Kidney (tissue), 14 donors: Measurements from ENCODE around the gene PLA2G2C. TPM values are rescaled to one million over a fixed set of nuclear protein-coding genes. Genes with fewer than 3 reads are reported as not detected.
A peak's percentile ranks its signal among the peaks of the same experiment; 100 is the strongest.

ENCODE experiments used
- DNase-seq, 5 donors: peaks; one replicate each; pipeline ENCODE4 v3.0.0-alpha.2; 2013 to 2020
- FAIRE-seq: peaks from 2 replicates; lab custom pipeline; 2012; peaks lifted over from hg19 to GRCh38; lab: Jason Lieb, UNC
- H3K27ac ChIP-seq, 2 donors: one replicate each; pipeline ENCODE4 v1.7.0; 2013; ENCODE audit warnings: low read depth in 2 of 2, low read length in 2 of 2, inconsistent platforms in 1 of 2
- H3K27me3 ChIP-seq: one replicate; pipeline ENCODE4 v1.7.1; 2013; ENCODE audit warnings: low read length, inconsistent platforms; ENCODE audit not compliant: control insufficient read depth, insufficient read depth
- H3K36me3 ChIP-seq, 3 donors: one replicate each; pipeline versions ENCODE4 v1.7.0 to v1.7.1; 2013; ENCODE audit warnings: low read length in 3 of 3, control low read depth in 1 of 3, inconsistent platforms in 1 of 3; ENCODE audit not compliant: insufficient read depth in 3 of 3, control insufficient read depth in 2 of 3
- H3K4me1 ChIP-seq, 3 donors: one replicate each; pipeline versions ENCODE4 v1.7.0 to v1.7.1; 2013; ENCODE audit warnings: low read length in 3 of 3, inconsistent platforms in 1 of 3, low read depth in 1 of 3; ENCODE audit not compliant: control insufficient read depth in 2 of 3, insufficient read depth in 2 of 3
- H3K4me3 ChIP-seq, 3 donors: one replicate each; pipeline versions ENCODE4 v1.7.0 to v1.8.1; 2013; ENCODE audit warnings: low read length in 3 of 3, control low read depth in 1 of 3, inconsistent platforms in 1 of 3
- H3K9ac ChIP-seq, 3 donors: one replicate each; pipeline versions ENCODE4 v1.7.0 to v1.7.1; 2013; ENCODE audit warnings: low read length in 3 of 3, control low read depth in 1 of 3, inconsistent platforms in 1 of 3
- H3K9me3 ChIP-seq, 3 donors: one replicate each; pipeline versions ENCODE4 v1.7.0 to v1.7.1; 2013; ENCODE audit warnings: low read length in 3 of 3, control low read depth in 1 of 3, inconsistent platforms in 1 of 3; ENCODE audit not compliant: control insufficient read depth in 2 of 3, insufficient read depth in 1 of 3
- CTCF ChIP-seq: IDR thresholded peaks from 3 replicates; pipeline ENCODE4 v1.5.1; 2012; ENCODE audit warnings: mild to moderate bottlenecking, moderate library complexity, borderline replicate concordance; ENCODE audit not compliant: insufficient read depth; ENCODE audit errors: extremely low read depth
- intact Hi-C: fragments of 100-400 bp; cut with DNase I; formaldehyde crosslinking; loops from one replicate; pipeline ENCODE4 v1.11.1; 2022
- polyA plus RNA-seq: library from polyadenylated mRNA; stranded (reverse); fragments of 350-450 nt; fragmentation: Illumina TruSeq; extraction: RNeasy Lipid Tissue Mini Kit (QIAGEN cat#74804); gene quantifications from one replicate; pipeline ENCODE4 v1.2.3, GENCODE V29; 2014; ENCODE audit warnings: low read depth, low replicate concordance; ENCODE audit not compliant: insufficient read depth
- total RNA-seq: library from RNA; stranded (reverse); fragmentation: NEBNext Ultra II Directional; extraction: Animal tissue kit (Norgen Biotek cat#: 25700); gene quantifications from one replicate; pipeline ENCODE4 v1.2.1, GENCODE V29; 2021
- donor health status: control.
- donor health status: control.
- donor health status: control.
- donor health status: control.
- donor health status: control.
- donor health status: DM: yes; HTN: yes; CAD: no.
- donor health status: Normal renal cell carcinoma (clear cell type).

The PLA2G2C gene
- total and polyA plus RNA-seq, 2 donors from 2014 or later: 0.31 TPM; not detected in 1

- no peak overlapping the region for H3K4me3 ChIP-seq
- DNase-seq: peak in 1 of 5 donors; percentile 29
- no peak overlapping the region for H3K9ac ChIP-seq
- intact Hi-C loops: no loop called here
- no peak for TF ChIP-seq CTCF
- peaks cover 0 to 3% (median 0%) of the 10 kb centered on the region in 3 donors for H3K4me1 ChIP-seq
- no peaks in the 10 kb centered on the region for H3K36me3 ChIP-seq
- no peak for FAIRE-seq
- H3K27me3 ChIP-seq: no peaks in the 10 kb centered on the region
- H3K27ac ChIP-seq: no peak overlapping the region
- H3K9me3 ChIP-seq: no peaks in the 10 kb centered on the region
Observed at GRCh38 chr1:20169932-20170331, 16.4 kb downstream of the PLA2G2C start.

GRCh38 chr1:20168564-20169491 is 17.5 kb downstream of the PLA2G2C start:
- Histone ChIP-seq H3K36me3 (no peaks in the 10 kb centered on the region), H3K9ac (no peak overlapping the region), H3K4me3 (no peak overlapping the region), H3K27ac (no peak overlapping the region), H3K27me3 (no peaks in the 10 kb centered on the region), H3K4me1 (peaks cover 0 to 5% (median 0%) of the 10 kb centered on the region in 3 donors), H3K9me3 (no peaks in the 10 kb centered on the region)
- no peak for TF ChIP-seq CTCF
- FAIRE-seq: no peak
- peak; percentile 37 to 85 (median 72) for DNase-seq
- intact Hi-C loops: no loop called here

- Histone ChIP-seq H3K4me3 (no peak overlapping the region), H3K9ac (no peak overlapping the region), H3K9me3 (no peaks in the 10 kb centered on the region), H3K4me1 (peaks cover 0 to 5% (median 0%) of the 10 kb centered on the region in 3 donors), H3K36me3 (no peaks in the 10 kb centered on the region), H3K27ac (no peak overlapping the region), H3K27me3 (no peaks in the 10 kb centered on the region)
- DNase-seq (peak in 1 of 5 donors; percentile 17), FAIRE-seq (no peak)
- no peak for TF ChIP-seq CTCF
- intact Hi-C loops: no loop called here
Observed at GRCh38 chr1:20167126-20167525, 19.2 kb downstream of the PLA2G2C start.
